H1 (cell line): ENCODE data around the gene DDX51. TPM values are rescaled to one million over a fixed set of nuclear protein-coding genes. Genes with fewer than 3 reads are reported as not detected.

Experiments
- CTCF ChIA-PET: fragments of 300-600 bp; sonication (Branson Sonifier 250); formaldehyde crosslinking; loops from one replicate; lab custom pipeline; 2021; ENCODE audit not compliant: partially characterized antibody; lab: Charles Lee
- POLR2A ChIA-PET: fragments of 300-600 bp; sonication (Branson Sonifier 250); formaldehyde crosslinking; loops from one replicate; lab custom pipeline; 2021; ENCODE audit warnings: inconsistent platforms; ENCODE audit not compliant: partially characterized antibody; lab: Charles Lee
- DNase-seq, 2 experiments: peaks; one replicate each; pipeline versions ENCODE4 v3.0.0 to v3.0.0-alpha.2; 2010 to 2022; ENCODE audit warnings: low spot score in 2 of 2, low read depth in 1 of 2, mixed read lengths in 1 of 2
- FAIRE-seq: peaks from 2 replicates; lab custom pipeline; 2011; peaks lifted over from hg19 to GRCh38; lab: Jason Lieb, UNC
- H2AFZ ChIP-seq: 2 replicates; pipeline ENCODE4 v1.8.1; 2012; ENCODE audit warnings: low read length, inconsistent platforms
- H2AK5ac ChIP-seq: 2 replicates; pipeline ENCODE4 v1.6.1; 2013; ENCODE audit warnings: low read depth, low read length
- H2BK120ac ChIP-seq: replicated peaks from 2 replicates; pipeline ENCODE3; 2013; ENCODE audit warnings: low read depth, low read length, inconsistent platforms
- H2BK12ac ChIP-seq: 2 replicates; pipeline ENCODE4 v1.6.1; 2013; ENCODE audit warnings: low read depth, low read length
- H2BK15ac ChIP-seq: 2 replicates; pipeline ENCODE4 v1.6.1; 2013; ENCODE audit warnings: low read length
- H2BK20ac ChIP-seq: 2 replicates; pipeline ENCODE4 v1.6.1; 2013; ENCODE audit warnings: low read length
- H2BK5ac ChIP-seq: 2 replicates; pipeline ENCODE4 v1.6.1; 2013; ENCODE audit warnings: low read depth, low read length
- H3K14ac ChIP-seq: 2 replicates; pipeline ENCODE4 v1.6.1; 2013; ENCODE audit warnings: inconsistent platforms; ENCODE audit not compliant: insufficient read length
- H3K18ac ChIP-seq: 2 replicates; pipeline ENCODE4 v1.6.1; 2013; ENCODE audit warnings: low read length; ENCODE audit errors: extremely low read depth
- H3K23ac ChIP-seq: 2 replicates; pipeline ENCODE4 v1.6.1; 2013; ENCODE audit warnings: inconsistent platforms; ENCODE audit not compliant: insufficient read length
- H3K23me2 ChIP-seq: 2 replicates; pipeline ENCODE4 v1.6.1; 2013; ENCODE audit warnings: low read depth, low read length
- H3K27ac ChIP-seq: 2 replicates; pipeline ENCODE4 v1.6.1; 2011; ENCODE audit warnings: low read depth, low read length, inconsistent platforms
- H3K27me3 ChIP-seq, 4 experiments: replicated peaks in 1 of 4; 1 replicate in 1 of 4; 2 replicates in 3 of 4; pipeline versions ENCODE4 v1.6.1 to v1.8.1; 2011 to 2013; ENCODE audit warnings: low read length in 3 of 4, mild to moderate bottlenecking in 3 of 4, inconsistent platforms in 2 of 4, mixed read lengths in 2 of 4, moderate library complexity in 1 of 4; ENCODE audit not compliant: control insufficient read depth in 3 of 4, insufficient read depth in 3 of 4; ENCODE audit errors: extremely low read depth in 1 of 4
- H3K36me3 ChIP-seq, 4 experiments: 2 replicates each; pipeline versions ENCODE4 v1.6.1 to v1.8.1; 2011 to 2013; ENCODE audit warnings: mild to moderate bottlenecking in 4 of 4, low read length in 3 of 4, moderate library complexity in 2 of 4, control low read depth in 1 of 4, inconsistent platforms in 1 of 4; ENCODE audit not compliant: insufficient read depth in 4 of 4, control insufficient read depth in 2 of 4
- H3K4ac ChIP-seq: replicated peaks from 2 replicates; pipeline ENCODE3; 2013; ENCODE audit warnings: low read length, low read depth, mixed read lengths, inconsistent platforms; ENCODE audit not compliant: insufficient read length
- H3K4me1 ChIP-seq, 4 experiments: replicated peaks in 1 of 4; 1 replicate in 1 of 4; 2 replicates in 3 of 4; pipeline versions ENCODE4 v1.6.1 to v1.8.1; 2011 to 2013; ENCODE audit warnings: low read length in 3 of 4, inconsistent platforms in 2 of 4, mixed read lengths in 1 of 4; ENCODE audit not compliant: insufficient read depth in 4 of 4, control insufficient read depth in 3 of 4
- H3K4me2 ChIP-seq, 2 experiments: 2 replicates each; pipeline versions ENCODE4 v1.6.1 to v1.8.1; 2011 to 2013; ENCODE audit warnings: low read depth in 2 of 2, low read length in 2 of 2, control low read depth in 1 of 2, inconsistent platforms in 1 of 2, mild to moderate bottlenecking in 1 of 2; ENCODE audit not compliant: insufficient read depth in 1 of 2
- H3K4me3 ChIP-seq, 4 experiments: fragments of 200-600, 300-600 bp in 1 of 4; sonication (generic), shearing (Covaris generic), sonication (Bioruptor Twin) in 1 of 4; 2 replicates each; pipeline versions ENCODE4 v1.5.1 to v1.8.1; 2011 to 2016; ENCODE audit warnings: low read length in 4 of 4, low read depth in 3 of 4, control low read depth in 2 of 4, inconsistent platforms in 2 of 4, mild to moderate bottlenecking in 2 of 4, mixed read lengths in 1 of 4, moderate library complexity in 1 of 4; ENCODE audit not compliant: insufficient read depth in 2 of 4; ENCODE audit errors: extremely low read depth in 1 of 4
- H3K56ac ChIP-seq: replicated peaks from 2 replicates; pipeline ENCODE3; 2013; ENCODE audit warnings: low read depth, mild to moderate bottlenecking, mixed read lengths, low read length, inconsistent platforms; ENCODE audit not compliant: insufficient read length
- H3K79me1 ChIP-seq: 2 replicates; pipeline ENCODE4 v1.6.1; 2013; ENCODE audit warnings: low read depth, low read length, control low read depth
- H3K79me2 ChIP-seq, 2 experiments: 2 replicates each; pipeline versions ENCODE4 v1.6.1 to v1.8.1; 2012 to 2013; ENCODE audit warnings: low read length in 2 of 2, mild to moderate bottlenecking in 2 of 2, inconsistent platforms in 1 of 2; ENCODE audit not compliant: insufficient read depth in 2 of 2, control insufficient read depth in 1 of 2
- H3K9ac ChIP-seq, 4 experiments: replicated peaks in 1 of 4; 1 replicate in 1 of 4; 2 replicates in 3 of 4; pipeline versions ENCODE4 v1.6.1 to v1.8.1; 2011 to 2013; ENCODE audit warnings: low read depth in 3 of 4, low read length in 3 of 4, control low read depth in 2 of 4, mild to moderate bottlenecking in 2 of 4, moderate library complexity in 2 of 4, inconsistent platforms in 1 of 4; ENCODE audit errors: extremely low read depth in 1 of 4
- H3K9me3 ChIP-seq, 2 experiments: 2 replicates each; pipeline versions ENCODE4 v1.6.1 to v1.8.1; 2012 to 2013; ENCODE audit warnings: mild to moderate bottlenecking in 2 of 2, moderate library complexity in 2 of 2, control low read depth in 1 of 2, inconsistent platforms in 1 of 2, low read depth in 1 of 2, low read length in 1 of 2, mixed read lengths in 1 of 2; ENCODE audit not compliant: insufficient read depth in 2 of 2
- H4K20me1 ChIP-seq, 2 experiments: replicated peaks in 1 of 2; 2 replicates each; pipeline versions ENCODE3 to v1.8.1; 2011 to 2013; ENCODE audit warnings: inconsistent platforms in 2 of 2, low read length in 2 of 2, mild to moderate bottlenecking in 1 of 2; ENCODE audit not compliant: insufficient read depth in 2 of 2, control insufficient read depth in 1 of 2
- H4K5ac ChIP-seq: 2 replicates; pipeline ENCODE4 v1.6.1; 2013; ENCODE audit warnings: low read length, low read depth, mixed read lengths, inconsistent platforms; ENCODE audit not compliant: insufficient read length
- H4K8ac ChIP-seq: 2 replicates; pipeline ENCODE4 v1.8.0; 2013; ENCODE audit warnings: mild to moderate bottlenecking, moderate library complexity, low read length, inconsistent platforms; ENCODE audit not compliant: insufficient read depth; ENCODE audit errors: extremely low read depth
- H4K91ac ChIP-seq: replicated peaks from 2 replicates; pipeline ENCODE3; 2013; ENCODE audit warnings: low read length, mixed read lengths, inconsistent platforms; ENCODE audit not compliant: insufficient read length
- TAF7 ChIP-seq: optimal IDR thresholded peaks from 2 replicates; pipeline ENCODE3; 2011; ENCODE audit warnings: low read depth, mild to moderate bottlenecking, inconsistent platforms, low read length, moderate library complexity, borderline replicate concordance
- WGBS, 2 experiments: shearing (Covaris generic) in 1 of 2; methylation state at CpG; one replicate each; pipeline versions ENCODE4 v1.1.6 to v1.1.7; 2013 to 2015; ENCODE audit warnings: low lambda C conversion rate in 2 of 2, mixed read lengths in 2 of 2, inconsistent platforms in 1 of 2, low coverage in 1 of 2, missing lambda C conversion rate in 1 of 2; ENCODE audit not compliant: insufficient replicate concordance in 2 of 2, insufficient coverage in 1 of 2, insufficient read length in 1 of 2; ENCODE audit errors: extremely low coverage in 1 of 2, missing lambda C conversion rate in 1 of 2; 5-methylcytosine and 5-hydroxymethylcytosine counted together
- polyA plus RNA-seq, 7 experiments: library from polyadenylated mRNA; depleted of rRNA in 3 of 7; stranded (reverse) in 5 of 7; unstranded in 2 of 7; fragments of >200 nt in 5 of 7; fragments of 200-250 nt in 2 of 7; gene quantifications; 1 replicate in 5 of 7; 2 replicates in 1 of 7; 4 replicates in 1 of 7; pipeline versions ENCODE4 v1.2.1 to v1.2.3, GENCODE V29; 2011 to 2013; ENCODE audit warnings: missing spikeins in 2 of 7, mixed read lengths in 2 of 7
- total RNA-seq: library from RNA; stranded (reverse); fragmentation: NEBNext Ultra II Directional; extraction: Animal tissue kit (Norgen Biotek cat#: 25700); gene quantifications from 2 replicates; pipeline ENCODE4 v1.2.1, GENCODE V29; 2021

Gene DDX51
- total and polyA plus RNA-seq, 2 of the 8 experiments (the other 6 are each of a cell fraction or from before 2014, with no cell fraction given) = 11.2 to 24.4 TPM

DNA sequence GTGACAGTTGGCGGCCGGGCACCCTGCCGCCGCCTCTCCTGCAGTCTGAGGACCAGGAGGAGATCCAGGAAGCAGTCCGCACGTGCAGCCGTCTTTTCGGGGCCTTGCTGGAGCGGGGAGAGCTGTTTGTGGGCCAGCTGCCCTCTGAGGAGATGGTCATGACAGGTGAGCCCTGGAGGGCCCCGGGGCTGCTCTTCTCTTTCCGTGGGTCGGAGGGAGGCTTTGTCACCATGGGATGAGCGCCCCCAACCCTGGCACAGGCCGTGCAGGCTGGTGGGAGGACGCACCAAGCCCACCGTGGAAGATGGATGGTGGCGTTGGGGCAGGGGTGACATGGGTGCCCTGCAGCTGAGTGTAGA is 670 bp upstream of the DDX51 start:
- peak overlapping the region; percentile 16 for H3K56ac ChIP-seq
- no peak overlapping the region for H2AK5ac ChIP-seq
- ChIA-PET CTCF (interaction anchor here (0.9 to 1.6 kb wide), 4 partner anchors 9 to 375 kb away, joined by 3 to 9 read pairs (median 4); no protein-coding TSS in a partner anchor), POLR2A (interaction anchor here (1.2 to 1.9 kb wide), 3 partner anchors 9 to 17 kb away, joined by 3 to 6 read pairs (median 6); no protein-coding TSS in a partner anchor)
- H2BK5ac ChIP-seq = 0 out of 2 replicates have a peak overlapping the region, but pooled peaks have one; percentile 83
- H3K4me2 ChIP-seq = peak overlapping the region; percentile 76 to 83
- FAIRE-seq (no peak), DNase-seq (no peak)
- H3K9ac ChIP-seq = peak overlapping the region in 3 of 4 experiments; percentile 67 to 86 (median 82); a peak in 6 of 7 replicates
- no peaks in the 10 kb centered on the region for H3K27me3 ChIP-seq
- no peak overlapping the region for H2BK20ac ChIP-seq
- peaks cover 13% of the 10 kb centered on the region; the same call in 1 of the 2 replicates for H3K23me2 ChIP-seq
- no peak overlapping the region for H3K23ac ChIP-seq
- peaks cover 9 to 39% (median 24%) of the 10 kb centered on the region in 4 experiments; a peak in 6 of 8 replicates for H3K36me3 ChIP-seq
- H3K18ac ChIP-seq = no peak overlapping the region
- H4K20me1 ChIP-seq = peaks cover 11 to 22% of the 10 kb centered on the region in 2 experiments
- H2BK12ac ChIP-seq = no peak overlapping the region
- 12% methylated on average over 12 of the region's 17 CpGs; no CpG with 5 or more reads in 1 of the 2 experiments for WGBS, 2 experiments
- no peak overlapping the region for H2BK15ac ChIP-seq
- peaks cover 0 to 3% of the 10 kb centered on the region in 2 experiments; a peak in 1 of 4 replicates for H3K9me3 ChIP-seq
- H3K4me3 ChIP-seq = peak overlapping the region; percentile 83 to 96 (median 88)
- no peak overlapping the region for H4K5ac ChIP-seq
- H2AFZ ChIP-seq = no peak overlapping the region
- H2BK120ac ChIP-seq = no peak overlapping the region
- H3K4ac ChIP-seq = no peak overlapping the region
- peak overlapping the region; percentile 54; the same call in 1 of the 2 replicates for H3K27ac ChIP-seq
- H3K4me1 ChIP-seq = peaks cover 0 to 15% (median 4%) of the 10 kb centered on the region in 4 experiments; a peak in 5 of 7 replicates
- peak overlapping the region; percentile 80 for H4K91ac ChIP-seq
- H3K79me2 ChIP-seq = peaks cover 4 to 44% of the 10 kb centered on the region in 2 experiments; a peak in 3 of 4 replicates
- no peak overlapping the region for H3K14ac ChIP-seq
- H3K79me1 ChIP-seq = peaks cover 30% of the 10 kb centered on the region
- H4K8ac ChIP-seq = peak overlapping the region; percentile 97
- no peak for TF ChIP-seq TAF7
